GM21576 (cell line): ENCODE results near the gene BLM.

Experiments
- ATAC-seq: cut with Tn5 transposase; IDR thresholded peaks from one replicate; pipeline ENCODE4 v1.9.1; 2021; ENCODE audit warnings: mild to moderate bottlenecking, moderate library complexity; ENCODE audit not compliant: unreplicated experiment

Gene BLM

DNA sequence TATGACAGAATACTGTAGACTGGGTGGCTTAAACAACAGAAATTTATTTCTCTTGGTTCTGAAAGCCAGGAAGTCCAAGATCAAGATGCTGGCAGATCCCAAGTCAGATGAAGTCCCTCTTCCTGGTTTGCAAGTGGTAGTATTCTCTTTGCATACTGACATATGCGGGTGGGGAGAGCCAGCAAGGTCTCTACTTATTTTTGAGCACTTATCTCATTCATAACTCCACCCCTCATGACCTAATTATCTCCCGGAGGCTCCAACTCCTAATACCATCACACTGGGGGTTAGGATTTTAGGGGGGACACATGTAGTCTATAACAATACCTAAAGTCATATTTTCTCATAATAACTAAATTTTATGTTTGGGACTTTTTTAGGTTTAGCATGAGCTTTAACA, 65.3 kb downstream of the BLM start:
- no peak for ATAC-seq

DNA sequence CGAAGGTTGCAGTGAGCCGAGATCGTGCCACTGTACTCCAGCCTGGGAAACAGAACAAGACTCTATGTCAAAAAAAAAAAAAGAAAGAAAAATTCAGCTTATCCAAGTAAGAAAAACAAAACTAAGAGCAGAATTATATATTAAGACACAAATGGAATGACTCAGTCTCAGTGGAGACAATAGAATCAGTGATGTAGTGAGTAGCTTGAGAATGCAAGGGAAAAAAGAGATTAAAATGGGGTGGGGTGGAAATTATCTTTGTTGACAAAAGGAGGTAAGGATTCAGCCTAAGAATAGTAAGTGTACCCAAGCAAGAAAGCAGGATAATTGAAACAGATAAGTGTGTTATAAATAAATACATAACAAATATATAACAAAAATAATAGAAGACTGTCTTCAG, 70.7 kb downstream of the BLM start:
- ATAC-seq, result no peak

DNA sequence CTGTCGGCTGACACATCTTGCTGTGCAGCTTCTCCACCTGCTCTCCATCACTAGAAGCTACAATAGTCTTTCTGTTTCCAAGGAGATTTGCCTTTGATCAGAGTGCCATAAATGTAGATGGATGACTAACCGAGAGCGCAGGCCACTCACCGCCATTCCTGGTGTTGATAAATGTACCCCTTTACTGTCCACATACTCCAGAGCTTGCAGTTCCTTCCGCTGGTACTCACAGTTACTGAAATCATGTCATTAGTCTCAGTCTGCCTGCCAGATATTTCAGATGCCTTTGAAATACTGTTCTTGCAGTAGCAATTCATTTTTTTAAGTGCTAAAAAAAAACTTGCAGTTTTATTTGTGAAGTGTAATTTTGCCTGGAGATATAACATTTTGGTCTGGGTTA, 72.3 kb downstream of the BLM start:
- ATAC-seq, result no peak

DNA sequence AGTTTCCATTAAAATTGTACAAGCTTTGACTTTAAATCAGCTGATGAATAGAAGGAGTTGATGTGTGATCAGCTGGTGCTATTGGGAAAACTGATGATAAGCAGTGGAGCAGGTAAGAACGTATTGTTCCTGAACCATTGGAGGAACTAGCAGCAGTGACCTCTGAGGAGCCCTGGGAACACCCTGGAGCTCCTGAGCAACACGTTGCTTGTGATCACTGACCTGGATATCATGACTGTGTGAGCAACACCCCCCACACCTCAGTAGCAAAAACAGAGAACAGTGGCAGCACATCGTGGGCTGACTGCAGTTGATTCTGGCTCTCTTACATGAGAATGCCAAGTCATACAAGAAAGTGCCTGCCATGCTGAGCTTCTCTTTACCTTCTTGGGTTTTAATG, 72.9 kb downstream of the BLM start:
- ATAC-seq, result no peak

DNA sequence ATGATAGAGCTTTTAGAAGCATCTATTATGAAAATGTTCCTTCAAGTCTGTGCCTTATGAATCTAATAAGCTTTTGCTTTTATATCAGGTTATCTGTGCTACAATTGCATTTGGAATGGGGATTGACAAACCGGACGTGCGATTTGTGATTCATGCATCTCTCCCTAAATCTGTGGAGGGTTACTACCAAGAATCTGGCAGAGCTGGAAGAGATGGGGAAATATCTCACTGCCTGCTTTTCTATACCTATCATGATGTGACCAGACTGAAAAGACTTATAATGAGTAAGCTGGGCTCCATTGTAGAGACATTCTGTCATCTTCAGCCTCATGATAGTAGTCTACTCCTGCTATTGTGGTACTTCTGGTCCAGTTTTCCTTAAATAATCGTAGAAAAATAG, 73.4 kb downstream of the BLM start:
- no peak for ATAC-seq

DNA sequence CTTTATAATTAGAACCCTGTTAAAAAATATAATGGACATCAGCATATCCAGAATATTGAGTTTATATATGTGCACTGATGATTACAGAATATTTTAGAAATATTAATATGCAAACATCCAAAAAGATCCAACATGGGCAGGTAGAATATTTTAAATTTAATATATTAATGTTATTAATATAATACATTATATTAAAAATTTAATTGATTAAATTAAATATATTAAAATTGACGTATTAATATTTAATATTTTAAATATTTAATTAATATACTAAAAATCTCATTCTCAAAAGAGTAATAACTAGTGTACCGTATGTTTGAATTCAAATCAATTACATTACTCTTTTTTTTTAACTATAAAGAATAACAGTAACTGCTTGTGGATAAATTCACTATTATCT, 77.4 kb downstream of the BLM start:
- no peak for ATAC-seq

DNA sequence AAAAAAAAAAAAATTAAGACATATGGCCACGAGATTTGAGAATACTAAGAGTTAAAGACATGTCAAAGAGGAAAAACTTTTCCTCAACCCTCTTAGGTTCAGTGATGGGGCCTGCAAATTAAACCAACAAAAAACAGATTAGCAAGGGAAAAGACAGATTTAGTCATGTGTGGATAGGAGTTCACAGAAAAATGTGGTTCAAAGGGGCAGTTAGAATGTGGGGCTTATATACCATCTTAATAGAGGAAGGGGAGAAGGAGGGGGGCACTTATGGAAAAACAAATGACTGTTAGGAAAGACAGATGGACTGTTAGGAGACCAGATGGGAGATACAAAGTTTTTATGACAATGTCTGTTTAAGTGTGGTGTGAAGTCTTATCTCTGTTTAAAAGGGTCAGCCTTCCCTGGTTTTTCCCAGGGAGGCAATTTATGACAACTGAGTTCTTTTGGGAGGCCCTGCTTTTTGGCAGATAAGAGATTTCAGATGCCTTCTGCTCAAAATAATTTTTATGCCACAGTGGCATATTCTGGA, 82.6 kb downstream of the BLM start:
- ATAC-seq, result no peak

DNA sequence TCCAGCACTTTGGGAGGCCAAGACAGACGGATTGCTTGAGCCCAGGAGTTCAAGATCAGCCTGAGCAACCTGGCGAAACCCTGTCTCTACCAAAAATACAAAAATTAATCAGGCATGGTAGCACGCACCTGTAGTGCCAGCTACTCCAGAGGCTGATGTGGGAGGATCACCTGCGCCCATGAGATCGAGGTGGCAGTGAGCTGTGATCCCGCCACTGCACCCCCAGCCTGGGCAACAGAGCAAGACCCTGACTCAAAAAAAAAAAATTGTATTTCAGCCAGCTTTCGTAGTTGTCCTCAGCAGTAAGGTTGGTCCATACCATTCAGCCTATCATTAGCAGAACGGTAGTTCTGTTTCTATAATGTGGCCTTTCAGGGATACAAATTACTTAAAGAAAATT, 84.7 kb downstream of the BLM start:
- ATAC-seq, result no peak

DNA sequence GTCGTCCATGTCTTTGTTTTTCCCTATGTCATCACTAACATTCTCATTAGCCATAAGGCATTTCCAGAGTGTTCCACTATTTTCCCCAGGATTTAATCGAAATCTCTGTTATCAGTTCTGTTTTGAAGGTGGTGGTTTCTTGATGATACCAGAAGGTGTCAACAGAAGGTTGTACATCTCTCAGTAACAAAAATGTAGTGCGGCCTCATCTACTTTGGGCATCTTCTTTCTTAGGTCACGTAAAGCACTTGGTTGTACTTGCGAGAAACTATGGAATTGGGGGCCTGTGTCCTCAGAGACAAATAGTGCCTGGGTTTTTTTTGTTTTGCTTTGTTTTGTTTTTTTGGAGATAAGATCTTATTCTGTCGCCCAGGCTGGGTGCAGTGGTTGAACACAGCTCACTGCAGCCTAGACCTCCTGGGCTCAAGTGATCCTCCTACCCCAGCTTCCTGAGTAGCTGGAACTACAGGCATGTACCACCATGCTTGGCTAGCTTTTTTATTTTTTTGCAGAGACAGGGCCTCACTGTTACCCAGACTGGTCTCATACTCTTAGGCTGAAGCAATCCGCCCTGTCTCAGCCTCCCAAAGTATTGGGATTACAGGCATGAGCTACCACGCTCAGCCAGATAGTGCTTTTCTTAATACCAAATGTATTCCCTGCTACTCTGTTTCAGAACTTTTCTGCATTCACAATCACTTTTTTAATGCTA, 90.1 kb downstream of the BLM start:
- no peak for ATAC-seq

DNA sequence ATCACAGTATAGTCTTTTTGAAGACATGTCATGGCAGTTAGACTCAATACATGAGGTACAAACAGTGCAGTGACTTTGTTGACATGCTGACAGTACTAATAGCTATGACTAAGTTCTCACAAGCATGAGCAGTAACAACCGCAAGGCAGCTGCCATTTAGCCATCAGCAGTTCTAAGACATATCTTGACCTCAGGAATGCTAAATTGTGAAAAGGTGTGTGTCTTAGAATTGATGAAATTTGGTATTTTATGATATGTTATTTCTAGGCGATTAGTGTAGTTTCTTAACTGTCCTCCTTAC, 90.6 kb downstream of the BLM start:
- ATAC-seq, result no peak

DNA sequence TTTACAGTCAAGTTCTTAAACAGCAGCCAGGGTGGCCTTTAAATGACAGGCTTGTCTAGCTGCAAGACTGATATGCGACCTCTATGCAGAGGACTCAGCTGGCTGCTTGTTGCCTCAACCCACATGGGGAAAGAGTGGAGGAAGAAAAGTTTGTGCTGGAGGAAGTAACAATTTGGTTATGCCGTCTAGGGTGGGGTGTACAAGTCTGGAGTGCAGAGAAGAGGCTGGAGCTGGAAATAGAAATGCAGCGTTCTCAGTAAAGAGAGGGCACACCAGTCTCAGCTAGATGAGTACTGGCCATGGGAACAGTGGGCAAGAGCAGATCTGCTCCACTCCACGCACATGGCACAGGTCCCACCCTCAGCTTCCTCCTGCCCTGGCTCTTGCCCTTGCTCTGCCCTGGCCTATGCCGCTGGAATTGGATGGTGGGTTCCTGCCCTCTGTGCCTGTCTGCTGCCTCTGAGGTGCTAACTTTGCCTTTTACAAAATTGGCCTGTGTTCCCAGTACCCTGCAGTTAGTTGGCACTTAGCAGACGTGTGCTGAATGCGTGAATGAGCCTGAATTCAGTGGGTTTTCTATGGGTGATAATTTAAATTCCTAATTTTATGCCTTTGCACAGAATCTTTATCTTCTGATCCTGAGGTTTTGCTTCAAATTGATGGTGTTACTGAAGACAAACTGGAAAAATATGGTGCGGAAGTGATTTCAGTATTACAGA, 91.5 kb downstream of the BLM start:
- ATAC-seq, result no peak

DNA sequence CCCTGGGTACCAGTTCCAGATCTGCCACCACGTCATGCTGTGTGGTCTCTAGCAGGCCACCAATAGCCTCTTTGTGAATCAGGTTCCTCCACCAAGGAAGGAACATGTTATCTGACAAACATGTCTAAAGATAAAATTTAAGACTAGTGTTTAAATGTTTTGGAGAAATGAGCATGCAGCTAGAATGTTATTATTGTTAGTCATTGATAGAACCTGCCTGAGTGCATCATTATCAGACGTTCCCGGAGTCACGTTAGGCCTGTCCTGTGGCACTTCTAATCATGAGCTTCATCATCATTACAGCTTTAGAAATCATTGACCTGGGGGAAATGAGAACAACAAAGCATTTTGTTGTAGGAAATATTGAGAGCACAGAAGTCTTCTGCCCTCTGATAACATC, 92.4 kb downstream of the BLM start:
- no peak for ATAC-seq

DNA sequence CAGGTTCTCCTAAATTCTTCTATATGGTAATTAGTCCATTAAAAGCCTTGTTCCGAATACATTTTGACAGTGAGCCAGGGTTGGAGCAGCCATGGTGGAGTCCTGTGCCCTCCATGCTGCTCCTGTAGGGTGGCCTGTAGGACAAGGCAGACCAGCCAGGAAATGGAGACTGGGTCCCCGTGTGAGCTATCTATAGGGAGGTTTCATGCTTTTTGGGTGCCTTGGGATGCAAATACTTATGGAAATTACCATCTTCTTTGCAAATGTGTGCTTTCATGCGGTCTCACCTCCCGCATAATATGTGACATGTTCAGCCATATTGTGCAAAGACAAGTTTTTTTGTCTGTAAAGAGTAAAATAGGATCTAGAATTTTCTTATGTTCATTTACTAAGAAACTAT, 93.2 kb downstream of the BLM start:
- ATAC-seq, result no peak

DNA sequence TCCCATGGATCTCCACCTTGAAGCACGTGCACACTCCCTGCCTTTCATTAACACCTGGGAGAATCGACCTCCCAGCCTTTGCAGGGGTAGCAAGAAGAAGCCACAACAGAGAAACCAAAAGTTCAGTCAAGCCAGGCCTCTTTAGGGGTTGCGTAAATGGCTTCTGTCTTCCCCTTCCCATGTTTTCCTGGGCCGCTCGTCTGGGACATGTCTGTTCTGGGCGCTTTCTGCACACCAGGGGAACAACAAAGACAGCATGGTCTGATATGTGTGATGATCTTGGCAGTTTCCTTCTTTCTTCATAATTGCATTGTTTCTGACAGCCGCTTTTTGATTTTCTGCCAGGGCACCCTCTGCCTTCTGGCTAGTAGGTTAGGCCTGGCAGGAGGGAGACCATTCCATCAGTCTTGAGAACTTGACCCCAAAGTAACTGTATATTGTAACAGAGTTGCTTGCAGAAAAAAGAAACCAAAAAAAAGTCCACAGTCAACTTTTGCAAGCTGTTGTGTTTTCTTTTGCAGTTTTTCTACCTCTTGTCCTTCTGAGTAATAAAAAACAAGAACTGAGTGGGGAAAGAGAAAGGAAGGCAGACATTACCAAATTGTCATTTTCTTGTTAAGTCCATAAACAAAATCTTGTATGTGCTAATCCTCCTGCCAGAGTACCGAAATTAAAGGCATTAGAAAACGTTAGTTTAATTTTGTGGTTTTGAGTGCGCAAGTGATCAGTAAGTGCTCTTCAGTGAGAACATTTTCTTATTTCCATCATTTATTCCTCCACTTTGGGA, 95.2 kb downstream of the BLM start:
- ATAC-seq, result no peak

DNA sequence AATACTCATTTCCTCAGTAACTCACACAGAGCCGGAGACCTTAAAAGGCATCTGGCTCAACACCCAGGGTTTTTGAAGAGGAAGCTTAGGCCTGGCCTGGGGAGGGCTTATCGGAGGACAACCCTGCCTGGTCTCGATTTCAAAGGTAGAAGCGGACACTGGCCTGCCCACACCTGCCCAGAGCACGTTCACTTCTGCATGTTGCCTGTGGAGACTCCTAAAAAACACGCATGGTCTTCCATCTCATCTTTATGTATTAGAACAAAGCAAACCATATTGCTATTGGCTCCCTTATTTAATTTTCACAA, 95.8 kb downstream of the BLM start:
- no peak for ATAC-seq

DNA sequence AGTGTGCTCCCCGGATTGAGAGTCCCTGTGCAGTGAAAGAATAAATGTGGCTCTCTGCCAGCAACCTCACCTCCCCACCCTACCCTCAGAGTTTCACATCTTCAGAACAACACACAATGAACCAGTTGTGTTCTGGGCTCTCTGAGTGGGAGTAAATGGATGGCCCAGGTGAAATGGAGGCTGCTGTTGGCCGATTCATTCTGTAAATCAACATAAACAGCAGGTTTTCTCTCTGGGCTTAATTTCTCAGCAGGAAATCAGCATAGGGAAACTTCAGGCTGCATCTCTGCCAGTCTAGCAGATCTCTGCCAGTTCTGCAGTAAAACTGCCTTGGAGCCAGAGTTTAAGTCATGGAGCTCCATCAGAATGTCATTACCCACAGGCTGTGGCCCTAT, 96.6 kb downstream of the BLM start:
- ATAC-seq, result no peak

DNA sequence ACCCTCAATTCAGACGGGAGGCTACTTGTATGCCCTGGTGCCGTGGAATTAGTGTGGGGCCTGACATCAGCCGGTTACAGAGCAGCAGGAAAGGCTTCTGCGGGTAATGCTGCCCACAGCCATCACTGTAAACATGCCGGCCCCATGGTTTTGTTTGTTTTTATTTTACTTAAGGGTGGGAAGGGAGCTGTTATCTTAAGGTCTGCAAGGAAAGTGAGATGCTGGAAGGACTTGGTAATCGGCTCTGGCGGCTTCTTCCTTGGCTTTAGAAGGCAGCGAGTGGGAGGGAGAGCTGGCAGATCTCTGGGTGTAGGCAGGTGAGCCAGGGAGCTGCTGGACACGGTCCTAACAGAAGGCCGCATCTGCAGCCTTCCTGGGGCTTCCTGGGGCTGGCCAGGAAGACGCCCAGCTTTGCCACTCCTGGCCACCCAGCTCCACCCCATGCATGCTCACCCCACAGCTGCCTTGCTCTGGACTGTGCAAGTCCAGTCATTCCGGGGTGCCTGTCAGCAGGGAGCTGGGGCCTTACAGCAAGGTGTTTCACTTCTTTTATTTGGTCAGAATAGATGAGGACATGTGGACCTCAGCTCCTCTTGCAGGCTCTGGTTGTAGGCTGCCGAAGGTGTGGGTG, 97.2 kb downstream of the BLM start:
- ATAC-seq, result no peak

DNA sequence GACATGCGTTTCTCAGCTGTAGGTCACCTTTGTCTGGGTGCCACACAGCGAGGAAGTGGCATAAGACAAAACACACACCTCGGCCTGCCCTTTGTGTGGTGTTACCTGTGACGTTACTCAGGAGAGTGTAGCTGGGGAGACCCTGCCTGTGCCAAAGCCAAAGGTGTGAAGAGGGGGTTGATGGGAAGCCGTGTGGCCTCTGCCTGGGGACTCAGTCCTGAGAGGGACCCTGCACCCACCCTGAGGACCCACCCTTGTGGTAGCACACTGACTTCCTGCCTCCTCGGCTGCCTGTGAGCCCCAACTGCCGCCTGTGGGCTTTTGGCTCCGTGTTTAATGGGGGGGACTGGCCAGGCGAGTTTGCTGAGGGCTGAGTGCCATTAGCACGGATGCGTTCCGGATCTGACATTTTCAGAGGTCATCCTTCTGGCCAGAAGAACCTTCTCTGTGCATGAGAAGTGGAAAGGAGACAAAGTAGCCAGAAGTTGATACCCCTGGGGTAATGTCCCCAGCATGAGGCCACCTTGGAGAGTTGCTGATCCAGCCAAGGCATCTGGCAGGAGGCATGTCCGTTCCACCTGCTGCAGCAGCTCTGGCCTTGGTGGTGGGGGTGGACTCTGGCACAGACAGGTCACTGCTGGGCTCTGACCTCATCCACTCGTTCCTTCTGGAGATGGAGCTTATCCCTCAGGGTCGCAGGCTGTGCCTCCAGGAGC, 99.4 kb downstream of the BLM start:
- no peak for ATAC-seq

DNA sequence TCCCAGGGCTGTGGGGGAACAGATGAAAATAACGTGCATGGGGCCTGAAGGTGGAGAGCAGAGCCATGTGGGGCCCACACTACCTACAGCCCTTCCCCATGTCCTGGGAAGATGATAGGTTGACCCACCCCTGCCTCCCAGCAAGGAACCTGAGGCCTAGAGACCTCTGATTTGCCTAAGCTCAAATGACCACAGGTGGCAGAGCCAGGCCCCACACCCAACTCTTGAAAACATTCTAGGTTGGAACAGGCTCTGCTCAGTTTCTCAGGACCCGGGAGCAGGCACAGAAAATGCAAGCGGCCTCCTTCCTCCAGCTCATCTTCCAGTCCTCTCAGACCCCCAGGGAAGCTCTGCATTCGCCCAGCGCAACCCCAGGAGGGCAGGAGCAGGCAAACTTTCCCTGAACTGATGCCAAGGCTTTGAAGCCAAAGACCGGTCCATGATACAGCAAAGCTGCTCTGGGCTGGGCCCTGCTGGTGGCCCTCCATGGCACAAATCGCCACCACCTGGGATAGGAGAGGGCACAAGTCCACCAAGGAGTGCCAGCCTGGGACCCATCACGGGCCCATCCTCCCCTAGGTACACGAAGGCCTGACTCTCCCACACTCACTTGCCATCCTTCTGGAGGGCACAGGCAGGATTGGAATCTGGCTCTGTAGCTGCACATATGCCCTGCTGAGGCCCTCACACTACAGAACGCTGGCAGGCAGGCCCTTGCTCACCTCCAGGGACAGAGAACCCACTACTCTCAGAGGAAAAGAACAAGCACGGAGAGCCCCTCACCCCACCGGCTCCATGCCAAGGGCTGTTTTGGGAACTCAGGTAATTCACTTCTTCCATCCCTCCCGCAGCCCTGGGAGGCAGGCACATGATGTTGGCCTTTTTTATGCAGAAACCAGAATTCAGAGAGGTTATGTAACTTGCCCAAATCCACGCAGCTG, 100.2 kb downstream of the BLM start:
- ATAC-seq, result no peak
